ENCODE measurements around the gene KRTAP10-5.
"Not testable (repeated sequence)": the region's sequence is repeated elsewhere in the genome, so short reads cannot be mapped to it uniquely, and the experiment has no call there.

The KRTAP10-5 gene

GRCh38 chr21:44615466-44615865 is 35.1 kb upstream of the KRTAP10-5 start:
- peaks cover 25% of the 10 kb centered on the region for H3K4me1 Mint-ChIP-seq (ENCODE audit: low read depth)
- H3K4me3 Mint-ChIP-seq = no peak overlapping the region
- peaks cover 34% of the 10 kb centered on the region for H3K9me3 Mint-ChIP-seq
- H3K27ac Mint-ChIP-seq = no peak overlapping the region
- no peaks in the 10 kb centered on the region for H3K27me3 Mint-ChIP-seq (ENCODE audit: low read depth)
- H3K36me3 Mint-ChIP-seq (ENCODE audit: low read depth) = peaks cover 25% of the 10 kb centered on the region

- Mint-ChIP-seq H3K4me3 (no peak overlapping the region), H3K36me3 (ENCODE audit: low read depth) (peaks cover 22% of the 10 kb centered on the region), H3K27ac (no peak overlapping the region), H3K4me1 (ENCODE audit: low read depth) (peaks cover 25% of the 10 kb centered on the region), H3K9me3 (peaks cover 35% of the 10 kb centered on the region), H3K27me3 (ENCODE audit: low read depth) (no peaks in the 10 kb centered on the region)
Measured at GRCh38 chr21:44614961-44615391, 34.6 kb upstream of the KRTAP10-5 start.

GRCh38 chr21:44614161-44614631 is 33.8 kb upstream of the KRTAP10-5 start:
- Mint-ChIP-seq H3K27ac (no peak overlapping the region), H3K36me3 (ENCODE audit: low read depth) (peaks cover 17% of the 10 kb centered on the region), H3K27me3 (ENCODE audit: low read depth) (no peaks in the 10 kb centered on the region), H3K9me3 (peaks cover 35% of the 10 kb centered on the region), H3K4me3 (no peak overlapping the region), H3K4me1 (ENCODE audit: low read depth) (peaks cover 17% of the 10 kb centered on the region)

GRCh38 chr21:44613386-44614155 is 33.2 kb upstream of the KRTAP10-5 start:
- Mint-ChIP-seq H3K27me3 (ENCODE audit: low read depth) (no peaks in the 10 kb centered on the region), H3K9me3 (peaks cover 35% of the 10 kb centered on the region), H3K4me3 (no peak overlapping the region), H3K4me1 (ENCODE audit: low read depth) (peaks cover 11% of the 10 kb centered on the region), H3K27ac (no peak overlapping the region), H3K36me3 (ENCODE audit: low read depth) (peaks cover 11% of the 10 kb centered on the region)

GRCh38 chr21:44612669-44613229 is 32.3 kb upstream of the KRTAP10-5 start:
- H3K4me3 Mint-ChIP-seq = no peak overlapping the region
- peaks cover 6% of the 10 kb centered on the region for H3K4me1 Mint-ChIP-seq (ENCODE audit: low read depth)
- peak overlapping the region; percentile 49 for H3K27ac Mint-ChIP-seq
- peaks cover 8% of the 10 kb centered on the region for H3K36me3 Mint-ChIP-seq (ENCODE audit: low read depth)
- peaks cover 7% of the 10 kb centered on the region for H3K27me3 Mint-ChIP-seq (ENCODE audit: low read depth)
- peaks cover 34% of the 10 kb centered on the region for H3K9me3 Mint-ChIP-seq

GRCh38 chr21:44612029-44612486 is 31.7 kb upstream of the KRTAP10-5 start, which contains the start of gene KRTAP10-8:
KRTAP10-8 (plus strand) TSS chr21:44612079; CDS start chr21:44612101, 22 bp downstream.
- peaks cover 34% of the 10 kb centered on the region for H3K9me3 Mint-ChIP-seq
- H3K36me3 Mint-ChIP-seq (ENCODE audit: low read depth) = peaks cover 8% of the 10 kb centered on the region
- no peak within 1 kb of the TSS for H3K4me3 Mint-ChIP-seq
- peak within 1 kb of the TSS; percentile 49 for H3K27ac Mint-ChIP-seq
- H3K4me1 Mint-ChIP-seq (ENCODE audit: low read depth) = peaks cover 6% of the 10 kb centered on the region
- H3K27me3 Mint-ChIP-seq (ENCODE audit: low read depth) = peaks cover 9% of the 10 kb centered on the region

- Mint-ChIP-seq H3K4me3 (no peak overlapping the region), H3K27me3 (ENCODE audit: low read depth) (peaks cover 10% of the 10 kb centered on the region), H3K27ac (no peak overlapping the region), H3K9me3 (peaks cover 35% of the 10 kb centered on the region), H3K36me3 (ENCODE audit: low read depth) (peaks cover 8% of the 10 kb centered on the region), H3K4me1 (ENCODE audit: low read depth) (peaks cover 6% of the 10 kb centered on the region)
Measured at GRCh38 chr21:44611551-44611950, 31.1 kb upstream of the KRTAP10-5 start.

GRCh38 chr21:44610157-44610843 is 29.9 kb upstream of the KRTAP10-5 start:
- H3K4me1 Mint-ChIP-seq (ENCODE audit: low read depth); H3K27ac Mint-ChIP-seq; H3K4me3 Mint-ChIP-seq; H3K36me3 Mint-ChIP-seq (ENCODE audit: low read depth): not testable (repeated sequence)
- H3K27me3 Mint-ChIP-seq (ENCODE audit: low read depth) = peaks cover 18% of the 10 kb centered on the region
- H3K9me3 Mint-ChIP-seq = peaks cover 44% of the 10 kb centered on the region

- peaks cover 29% of the 10 kb centered on the region for H3K27me3 Mint-ChIP-seq (ENCODE audit: low read depth)
- no peak overlapping the region for H3K27ac Mint-ChIP-seq
- H3K4me1 Mint-ChIP-seq (ENCODE audit: low read depth) = no peaks in the 10 kb centered on the region
- H3K36me3 Mint-ChIP-seq (ENCODE audit: low read depth) = peaks cover 8% of the 10 kb centered on the region
- peaks cover 53% of the 10 kb centered on the region for H3K9me3 Mint-ChIP-seq
- no peak overlapping the region for H3K4me3 Mint-ChIP-seq
Measured at GRCh38 chr21:44609193-44609592, 28.8 kb upstream of the KRTAP10-5 start.

- H3K27me3 Mint-ChIP-seq (ENCODE audit: low read depth) = peaks cover 34% of the 10 kb centered on the region
- peaks cover 53% of the 10 kb centered on the region for H3K9me3 Mint-ChIP-seq
- no peak overlapping the region for H3K4me3 Mint-ChIP-seq
- H3K36me3 Mint-ChIP-seq (ENCODE audit: low read depth) = peaks cover 7% of the 10 kb centered on the region
- H3K27ac Mint-ChIP-seq = no peak overlapping the region
- H3K4me1 Mint-ChIP-seq (ENCODE audit: low read depth) = no peaks in the 10 kb centered on the region
Measured at GRCh38 chr21:44606495-44606894, 26.1 kb upstream of the KRTAP10-5 start.

GRCh38 chr21:44603911-44604310 is 23.5 kb upstream of the KRTAP10-5 start:
- Mint-ChIP-seq H3K4me3 (no peak overlapping the region), H3K27ac (no peak overlapping the region), H3K27me3 (ENCODE audit: low read depth) (peaks cover 35% of the 10 kb centered on the region), H3K36me3 (ENCODE audit: low read depth) (no peaks in the 10 kb centered on the region), H3K9me3 (peaks cover 27% of the 10 kb centered on the region), H3K4me1 (ENCODE audit: low read depth) (no peaks in the 10 kb centered on the region)

GRCh38 chr21:44603109-44603875 is 22.9 kb upstream of the KRTAP10-5 start:
- Mint-ChIP-seq H3K4me1 (ENCODE audit: low read depth) (no peaks in the 10 kb centered on the region), H3K27ac (no peak overlapping the region), H3K4me3 (no peak overlapping the region), H3K36me3 (ENCODE audit: low read depth) (peaks cover 2% of the 10 kb centered on the region), H3K27me3 (ENCODE audit: low read depth) (peaks cover 39% of the 10 kb centered on the region), H3K9me3 (peaks cover 28% of the 10 kb centered on the region)

- H3K36me3 Mint-ChIP-seq (ENCODE audit: low read depth) = peaks cover 2% of the 10 kb centered on the region
- no peaks in the 10 kb centered on the region for H3K4me1 Mint-ChIP-seq (ENCODE audit: low read depth)
- peaks cover 26% of the 10 kb centered on the region for H3K9me3 Mint-ChIP-seq
- H3K27ac Mint-ChIP-seq = no peak overlapping the region
- H3K4me3 Mint-ChIP-seq = no peak overlapping the region
- peaks cover 37% of the 10 kb centered on the region for H3K27me3 Mint-ChIP-seq (ENCODE audit: low read depth)
Measured at GRCh38 chr21:44602463-44602850, 22.1 kb upstream of the KRTAP10-5 start.
